HepG2 (cell line): ENCODE measurements around the gene CPLX1. TPM values are rescaled to one million over a fixed set of nuclear protein-coding genes. Genes with fewer than 3 reads are reported as not detected.

Experiments used
- AFF4 ChIP-seq: sonication (generic); formaldehyde crosslinking; IDR thresholded peaks from 2 replicates; pipeline ENCODE4 v1.4.0; 2020; ENCODE audit warnings: missing genetic modification reagents
- FOXA3 ChIP-seq: IDR thresholded peaks from 2 replicates; pipeline ENCODE4 v1.6.1; 2016; ENCODE audit warnings: missing genetic modification reagents, missing compliant biosample characterization
- HOXA9 ChIP-seq: sonication (generic); formaldehyde crosslinking; IDR thresholded peaks from 2 replicates; pipeline ENCODE4 v1.8.1; 2022; ENCODE audit warnings: missing genetic modification reagents, mild to moderate bottlenecking, moderate library complexity, borderline replicate concordance
- NFE2 ChIP-seq: sonication (generic); formaldehyde crosslinking; IDR thresholded peaks from 2 replicates; pipeline ENCODE4 v1.4.0; 2020; ENCODE audit warnings: missing genetic modification reagents
- NR2F2 ChIP-seq: IDR thresholded peaks from 2 replicates; pipeline ENCODE4 v1.6.1; 2012; ENCODE audit warnings: low read depth, inconsistent platforms, borderline replicate concordance
- TFE3 ChIP-seq: IDR thresholded peaks from 2 replicates; pipeline ENCODE4 v1.6.1; 2016
- TP53 ChIP-seq: sonication (generic); formaldehyde crosslinking; conservative IDR thresholded peaks from 2 replicates; pipeline ENCODE4 v1.4.0; 2020; ENCODE audit warnings: missing genetic modification reagents
- TSC22D2 ChIP-seq: sonication (generic); formaldehyde crosslinking; IDR thresholded peaks from 2 replicates; pipeline ENCODE4 v1.5.1; 2020; ENCODE audit warnings: missing genetic modification reagents, mild to moderate bottlenecking, borderline replicate concordance
- ZFP91 ChIP-seq: sonication (generic); formaldehyde crosslinking; IDR thresholded peaks from 2 replicates; pipeline ENCODE4 v1.9.0; 2022; ENCODE audit warnings: missing genetic modification reagents, mild to moderate bottlenecking, borderline replicate concordance
- ZNF17 ChIP-seq: sonication (generic); formaldehyde crosslinking; IDR thresholded peaks from 2 replicates; pipeline ENCODE4 v1.5.0; 2020; ENCODE audit warnings: mild to moderate bottlenecking, missing genetic modification reagents
- ZNF180 ChIP-seq: sonication (generic); formaldehyde crosslinking; IDR thresholded peaks from 2 replicates; pipeline ENCODE4 v1.4.0; 2020; ENCODE audit warnings: low read depth, missing genetic modification reagents, borderline replicate concordance
- polyA plus RNA-seq, 8 experiments: library from polyadenylated mRNA; depleted of rRNA in 3 of 8; stranded (reverse) in 7 of 8; unstranded in 1 of 8; fragments of >200 nt; fragmentation: Illumina TruSeq in 4 of 8; extraction: Trizol in 4 of 8; gene quantifications; 2 replicates each; pipeline versions ENCODE4 v1.2.1 to v1.2.3, GENCODE V29; 2011 to 2016; ENCODE audit warnings: low read depth in 4 of 8, missing spikeins in 1 of 8, mixed read lengths in 1 of 8; ENCODE audit not compliant: insufficient read depth in 1 of 8
- total RNA-seq, 5 experiments: library from RNA; depleted of rRNA; stranded (reverse); fragments of >200 nt; fragmentation: Illumina TruSeq; extraction: Trizol; gene quantifications; 2 replicates each; pipeline ENCODE4 v1.2.3, GENCODE V29; 2016; ENCODE audit warnings: low read depth in 1 of 5

The CPLX1 gene
- total and polyA plus RNA-seq, 2 of the 13 experiments (the other 11 are each of a cell fraction or from before 2014, with no cell fraction given), result 0.18 TPM

- TF ChIP-seq AFF4, result no peak
- no peak for TF ChIP-seq TSC22D2 (CRISPR knock-in tag)
- TF ChIP-seq TP53 (CRISPR knock-in tag), result no peak
- TF ChIP-seq HOXA9 (CRISPR knock-in tag), result no peak
- no peak for TF ChIP-seq NFE2 (CRISPR knock-in tag)
- TF ChIP-seq NR2F2, result no peak
- TF ChIP-seq ZNF17 (CRISPR knock-in tag), result no peak
- no peak for TF ChIP-seq ZNF180 (CRISPR knock-in tag)
- TF ChIP-seq ZFP91 (CRISPR knock-in tag), result no peak; the same call in 1 of the 2 replicates
- TF ChIP-seq TFE3 (CRISPR knock-in tag), result no peak
- TF ChIP-seq FOXA3 (CRISPR knock-in tag), result no peak
Observed at GRCh38 chr4:786861-787300, 39.0 kb downstream of the CPLX1 start (continued).
